HFFc6 (cell line): ENCODE results near the gene CRYBG1. TPM values are rescaled to one million over a fixed set of nuclear protein-coding genes. Genes with fewer than 3 reads are reported as not detected.

Experiments used
- DNase-seq: peaks from one replicate; pipeline ENCODE4 v3.0.0-alpha.2; 2018
- H3K27ac Mint-ChIP-seq: 2 replicates; pipeline ENCODE4 v1.8.0; 2020; ENCODE audit warnings: mild to moderate bottlenecking, mixed read lengths
- H3K27me3 Mint-ChIP-seq: 2 replicates; pipeline ENCODE4 v1.8.0; 2021; ENCODE audit warnings: mild to moderate bottlenecking, moderate library complexity, mixed read lengths; ENCODE audit not compliant: insufficient read depth
- H3K36me3 Mint-ChIP-seq: 2 replicates; pipeline ENCODE4 v1.8.0; 2021; ENCODE audit warnings: low read depth, mixed read lengths
- H3K4me1 Mint-ChIP-seq: 2 replicates; pipeline ENCODE4 v1.8.0; 2020; ENCODE audit warnings: low read depth, mixed read lengths
- H3K4me3 Mint-ChIP-seq: 2 replicates; pipeline ENCODE4 v1.8.0; 2020; ENCODE audit warnings: mild to moderate bottlenecking, moderate library complexity, mixed read lengths
- H3K9me3 Mint-ChIP-seq: 2 replicates; pipeline ENCODE4 v1.8.0; 2020; ENCODE audit warnings: mild to moderate bottlenecking, mixed read lengths
- total RNA-seq, 6 experiments: library from RNA; stranded (reverse); fragmentation: NEBNext Ultra II Directional; extraction: Animal tissue kit (Norgen Biotek cat#: 25700); gene quantifications; 2 replicates in 1 of 6; 3 replicates in 5 of 6; pipeline ENCODE4 v1.2.3, GENCODE V29; 2021
- TF ChIP-seq, protein P1 (sequence below): fragments of 200-600 bp; sonication (generic); IDR thresholded peaks from 2 replicates; pipeline ENCODE4 v1.5.0; 2021; ENCODE audit warnings: antibody characterized with exemption, mild to moderate bottlenecking

Gene CRYBG1
- total RNA-seq, 6 experiments from 2014 or later = 8.2 to 10.9 (median 9.8) TPM

- Mint-ChIP-seq H3K9me3 (no peaks in the 10 kb centered on the region), H3K27ac (no peak overlapping the region), H3K36me3 (peaks cover 16% of the 10 kb centered on the region), H3K4me3 (no peak overlapping the region), H3K4me1 (peaks cover 37% of the 10 kb centered on the region), H3K27me3 (no peaks in the 10 kb centered on the region)
- no peak for DNase-seq
- TF ChIP-seq, protein P1, sequence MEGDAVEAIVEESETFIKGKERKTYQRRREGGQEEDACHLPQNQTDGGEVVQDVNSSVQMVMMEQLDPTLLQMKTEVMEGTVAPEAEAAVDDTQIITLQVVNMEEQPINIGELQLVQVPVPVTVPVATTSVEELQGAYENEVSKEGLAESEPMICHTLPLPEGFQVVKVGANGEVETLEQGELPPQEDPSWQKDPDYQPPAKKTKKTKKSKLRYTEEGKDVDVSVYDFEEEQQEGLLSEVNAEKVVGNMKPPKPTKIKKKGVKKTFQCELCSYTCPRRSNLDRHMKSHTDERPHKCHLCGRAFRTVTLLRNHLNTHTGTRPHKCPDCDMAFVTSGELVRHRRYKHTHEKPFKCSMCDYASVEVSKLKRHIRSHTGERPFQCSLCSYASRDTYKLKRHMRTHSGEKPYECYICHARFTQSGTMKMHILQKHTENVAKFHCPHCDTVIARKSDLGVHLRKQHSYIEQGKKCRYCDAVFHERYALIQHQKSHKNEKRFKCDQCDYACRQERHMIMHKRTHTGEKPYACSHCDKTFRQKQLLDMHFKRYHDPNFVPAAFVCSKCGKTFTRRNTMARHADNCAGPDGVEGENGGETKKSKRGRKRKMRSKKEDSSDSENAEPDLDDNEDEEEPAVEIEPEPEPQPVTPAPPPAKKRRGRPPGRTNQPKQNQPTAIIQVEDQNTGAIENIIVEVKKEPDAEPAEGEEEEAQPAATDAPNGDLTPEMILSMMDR = no peak
These were observed 189.0 kb downstream of the CRYBG1 start for GRCh38 chr6:106549521-106549920.

DNA sequence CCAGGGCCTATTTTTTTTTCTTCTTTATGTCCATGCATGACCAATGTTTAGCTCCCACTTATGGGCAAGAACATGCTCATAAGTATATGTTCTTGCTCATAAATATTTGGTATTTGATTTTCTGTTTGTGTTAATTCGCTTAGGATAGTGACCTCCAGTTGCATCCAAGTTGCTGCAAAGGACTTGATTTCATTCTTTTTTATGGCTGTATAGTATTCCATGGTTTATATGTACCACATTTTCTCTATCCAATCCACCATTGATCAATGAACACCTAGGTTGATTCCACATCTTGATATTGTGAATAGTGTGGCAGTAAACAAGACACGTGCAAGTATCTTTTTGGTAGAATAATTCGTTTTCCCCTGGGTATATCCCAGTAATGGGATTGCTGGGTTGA, 190.6 kb downstream of the CRYBG1 start:
- H3K27ac Mint-ChIP-seq = no peak overlapping the region
- DNase-seq = no peak
- TF ChIP-seq, protein P1 = no peak
- no peaks in the 10 kb centered on the region for H3K9me3 Mint-ChIP-seq
- H3K4me1 Mint-ChIP-seq = peaks cover 25% of the 10 kb centered on the region
- H3K27me3 Mint-ChIP-seq = no peaks in the 10 kb centered on the region
- H3K4me3 Mint-ChIP-seq = no peak overlapping the region
- H3K36me3 Mint-ChIP-seq = peaks cover 9% of the 10 kb centered on the region

- TF ChIP-seq, protein P1 = no peak
These were observed 192.9 kb downstream of the CRYBG1 start for GRCh38 chr6:106553440-106553839.

GRCh38 chr6:106555767-106556166, 195.2 kb downstream of the CRYBG1 start:
- no peak for DNase-seq
- Mint-ChIP-seq H3K4me3 (no peak overlapping the region), H3K27ac (no peak overlapping the region), H3K27me3 (no peaks in the 10 kb centered on the region), H3K9me3 (no peaks in the 10 kb centered on the region), H3K4me1 (peaks cover 13% of the 10 kb centered on the region), H3K36me3 (peaks cover 9% of the 10 kb centered on the region)
- TF ChIP-seq, protein P1 = no peak

More at GRCh38 chr6:106553440-106553839, 192.9 kb downstream of the CRYBG1 start:
- Mint-ChIP-seq H3K27me3 (no peaks in the 10 kb centered on the region), H3K4me1 (peaks cover 13% of the 10 kb centered on the region), H3K27ac (no peak overlapping the region), H3K36me3 (peaks cover 9% of the 10 kb centered on the region), H3K4me3 (no peak overlapping the region), H3K9me3 (no peaks in the 10 kb centered on the region)
- DNase-seq = no peak

- Mint-ChIP-seq H3K27me3 (no peaks in the 10 kb centered on the region), H3K4me1 (peaks cover 20% of the 10 kb centered on the region), H3K4me3 (no peak overlapping the region), H3K9me3 (no peaks in the 10 kb centered on the region), H3K27ac (no peak overlapping the region; the same call in 1 of the 2 replicates), H3K36me3 (peaks cover 4% of the 10 kb centered on the region; the same call in 1 of the 2 replicates)
- DNase-seq = peak; percentile 52
- TF ChIP-seq, protein P1 = peak; percentile 79
These were observed 195.9 kb downstream of the CRYBG1 start for GRCh38 chr6:106556368-106556960.
